NCI-H2171 (cell line): Measurements from ENCODE around the gene SEBOX.
A peak's percentile ranks its signal among the peaks of the same experiment; 100 is the strongest.

Source experiments
- DNase-seq: peaks from one replicate; lab custom pipeline; 2025; lab: John Stamatoyannopoulos, UW

Gene SEBOX

DNA sequence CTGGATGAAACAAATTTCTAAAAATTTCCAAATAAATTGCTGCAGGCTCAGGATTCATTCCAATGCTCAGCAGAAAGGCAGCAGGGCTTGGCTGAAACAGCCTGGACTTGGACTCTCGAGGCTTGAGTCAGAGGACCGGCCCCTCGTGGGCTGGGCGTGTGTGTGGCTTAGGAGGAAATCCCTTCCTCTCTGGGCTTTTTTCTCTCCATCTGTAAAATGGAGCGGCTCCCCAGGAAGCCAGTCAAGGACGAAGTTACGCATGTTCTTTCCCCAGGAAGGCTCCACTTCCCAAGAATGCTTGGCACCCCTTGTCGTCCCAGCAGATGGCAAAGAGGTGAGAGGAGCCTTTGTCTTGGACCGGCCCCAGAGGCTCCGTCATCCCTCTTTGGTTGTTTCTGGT, 27.5 kb upstream of the SEBOX start:
- no peak for DNase-seq

DNA sequence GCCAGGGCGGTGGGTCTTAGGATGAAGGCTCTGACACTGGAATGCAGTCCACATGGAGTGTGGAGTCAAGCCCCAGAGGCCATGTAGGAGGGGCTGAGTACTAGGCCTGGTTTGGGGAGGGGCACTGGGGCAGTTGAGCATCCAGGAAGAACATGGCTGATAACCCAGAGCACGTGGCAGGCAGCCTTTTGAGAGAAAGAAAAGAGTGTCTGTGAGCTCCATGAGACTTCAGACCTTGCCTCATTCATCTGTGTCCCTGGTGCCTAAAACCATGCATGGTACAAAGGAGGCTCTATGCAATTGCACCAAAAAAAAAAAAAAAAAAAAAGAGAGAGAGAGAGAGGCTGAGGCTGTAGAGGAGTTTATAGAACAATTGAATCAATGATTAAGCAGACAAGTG, 26.4 kb upstream of the SEBOX start:
- DNase-seq, result no peak

DNA sequence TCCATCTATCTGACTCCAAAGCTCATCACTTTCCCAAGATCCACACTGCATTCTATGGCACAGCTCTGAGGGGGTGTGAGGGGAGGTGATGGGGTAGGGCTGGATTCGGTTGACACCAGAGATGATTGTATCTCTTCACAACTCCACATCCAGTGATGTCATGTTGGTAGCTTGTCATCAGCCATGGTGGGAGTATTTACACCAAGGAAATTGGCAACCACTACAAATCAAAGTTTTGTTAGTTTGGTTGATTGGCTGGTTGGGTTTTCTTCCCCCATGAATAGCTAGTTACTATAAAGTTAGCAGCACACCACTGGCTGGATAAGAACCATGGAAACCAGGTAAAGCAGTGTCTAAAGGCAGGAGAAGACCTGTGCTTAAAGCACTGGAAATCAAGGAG, 26.0 kb upstream of the SEBOX start:
- no peak for DNase-seq

DNA sequence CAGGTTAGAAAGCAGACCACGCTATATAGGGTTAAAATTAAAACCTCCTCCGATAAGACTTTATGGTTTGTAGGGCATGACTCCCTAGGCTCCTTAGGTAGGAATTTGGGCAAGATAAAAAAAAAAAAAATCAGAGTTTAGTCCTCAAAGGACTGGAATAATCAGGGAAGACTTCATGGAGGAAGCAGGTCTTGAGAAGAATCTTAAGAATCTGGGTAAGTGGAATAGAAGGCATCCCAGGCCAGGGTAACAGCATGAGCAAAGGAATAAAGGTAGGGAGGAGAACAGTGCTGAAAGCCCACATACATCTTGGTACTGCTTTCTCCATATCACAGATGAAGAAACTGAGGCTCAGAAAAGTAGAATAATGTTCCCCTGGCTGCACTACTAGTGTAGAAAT, 25.6 kb upstream of the SEBOX start:
- no peak for DNase-seq

DNA sequence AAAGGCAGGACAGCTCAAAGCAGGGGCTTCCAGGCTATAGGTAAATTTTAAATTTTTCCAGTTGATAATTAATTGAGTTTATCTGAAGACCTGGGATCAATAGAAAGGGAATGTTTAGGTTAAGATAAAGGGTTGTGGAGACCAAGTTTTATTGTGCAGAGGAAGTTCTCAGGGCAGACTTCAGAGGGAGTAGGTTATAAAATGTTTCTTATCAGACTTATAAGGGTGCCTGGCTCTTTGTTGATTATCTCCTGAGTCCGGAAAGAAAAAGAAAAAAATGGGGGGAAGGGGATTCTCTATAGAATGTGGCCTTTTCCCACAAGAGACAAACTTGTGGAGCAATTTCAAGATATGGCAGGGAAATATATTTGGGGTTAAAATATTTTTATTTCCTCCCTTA, 25.1 kb upstream of the SEBOX start:
- DNase-seq, result no peak

DNA sequence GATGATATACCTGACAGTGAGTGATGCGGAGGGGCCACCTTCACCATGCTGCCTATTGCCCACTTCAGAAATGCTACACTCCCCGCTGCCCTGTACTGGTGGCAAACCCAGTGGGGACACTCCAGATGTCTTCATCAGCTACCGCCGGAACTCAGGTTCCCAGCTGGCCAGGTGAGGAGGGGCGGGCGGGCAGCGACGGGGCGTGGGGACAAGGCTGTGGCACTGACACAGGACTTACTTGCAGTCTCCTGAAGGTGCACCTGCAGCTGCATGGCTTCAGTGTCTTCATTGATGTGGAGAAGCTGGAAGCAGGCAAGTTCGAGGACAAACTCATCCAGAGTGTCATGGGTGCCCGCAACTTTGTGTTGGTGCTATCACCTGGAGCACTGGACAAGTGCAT, 23.1 kb upstream of the SEBOX start:
- DNase-seq, result no peak

DNA sequence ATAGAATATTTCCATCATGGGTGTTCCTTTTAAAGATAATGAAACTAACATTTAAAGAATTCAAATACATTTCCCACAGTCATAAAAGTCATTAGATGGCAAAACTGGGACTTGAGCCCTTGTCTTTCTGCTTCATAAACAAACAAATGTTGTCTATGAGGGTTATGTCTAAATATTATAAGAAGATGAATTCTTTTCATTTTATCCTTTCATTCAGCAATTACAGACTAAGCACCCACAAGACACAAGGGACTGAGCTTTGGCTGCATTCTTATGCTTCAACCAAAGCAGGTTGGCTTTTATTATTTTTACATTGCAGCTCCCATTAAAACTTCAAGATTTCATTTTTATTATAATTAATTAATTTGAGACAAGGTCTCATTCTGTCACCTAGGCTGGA, 21.4 kb upstream of the SEBOX start:
- DNase-seq, result no peak

DNA sequence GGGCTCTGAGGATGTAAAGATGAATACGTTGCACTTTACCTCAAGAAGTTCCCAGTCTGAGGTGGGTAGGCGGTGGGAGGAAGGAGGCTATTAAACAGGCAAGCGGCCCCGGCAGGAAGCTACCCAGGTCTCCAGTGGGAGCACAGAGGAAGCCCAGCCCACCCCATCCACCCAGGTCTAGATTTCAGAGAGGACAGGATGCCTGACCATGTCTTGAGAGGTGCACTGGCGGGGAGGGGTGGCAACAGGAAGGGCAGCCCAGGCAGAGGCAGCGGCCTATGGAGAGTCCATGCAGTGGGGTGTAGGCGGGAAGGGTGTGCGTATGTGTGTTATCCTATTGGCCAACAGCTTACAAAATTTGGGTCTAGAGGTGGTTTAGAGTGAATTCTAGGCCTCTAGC, 20.4 kb upstream of the SEBOX start:
- DNase-seq, result no peak

DNA sequence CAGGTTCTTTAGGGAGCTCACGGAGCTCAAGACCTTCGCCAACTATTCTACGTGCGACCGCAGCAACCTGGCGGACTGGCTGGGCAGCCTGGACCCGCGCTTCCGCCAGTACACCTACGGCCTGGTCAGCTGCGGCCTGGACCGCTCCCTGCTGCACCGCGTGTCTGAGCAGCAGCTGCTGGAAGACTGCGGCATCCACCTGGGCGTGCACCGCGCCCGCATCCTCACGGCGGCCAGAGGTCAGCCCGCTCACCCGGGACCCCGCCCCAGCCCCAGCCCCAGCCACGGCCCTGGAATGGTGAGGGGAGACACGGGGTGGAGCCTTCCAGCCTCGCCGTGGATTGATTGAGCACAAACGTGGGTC, 20.0 kb upstream of the SEBOX start:
- no peak for DNase-seq

DNA sequence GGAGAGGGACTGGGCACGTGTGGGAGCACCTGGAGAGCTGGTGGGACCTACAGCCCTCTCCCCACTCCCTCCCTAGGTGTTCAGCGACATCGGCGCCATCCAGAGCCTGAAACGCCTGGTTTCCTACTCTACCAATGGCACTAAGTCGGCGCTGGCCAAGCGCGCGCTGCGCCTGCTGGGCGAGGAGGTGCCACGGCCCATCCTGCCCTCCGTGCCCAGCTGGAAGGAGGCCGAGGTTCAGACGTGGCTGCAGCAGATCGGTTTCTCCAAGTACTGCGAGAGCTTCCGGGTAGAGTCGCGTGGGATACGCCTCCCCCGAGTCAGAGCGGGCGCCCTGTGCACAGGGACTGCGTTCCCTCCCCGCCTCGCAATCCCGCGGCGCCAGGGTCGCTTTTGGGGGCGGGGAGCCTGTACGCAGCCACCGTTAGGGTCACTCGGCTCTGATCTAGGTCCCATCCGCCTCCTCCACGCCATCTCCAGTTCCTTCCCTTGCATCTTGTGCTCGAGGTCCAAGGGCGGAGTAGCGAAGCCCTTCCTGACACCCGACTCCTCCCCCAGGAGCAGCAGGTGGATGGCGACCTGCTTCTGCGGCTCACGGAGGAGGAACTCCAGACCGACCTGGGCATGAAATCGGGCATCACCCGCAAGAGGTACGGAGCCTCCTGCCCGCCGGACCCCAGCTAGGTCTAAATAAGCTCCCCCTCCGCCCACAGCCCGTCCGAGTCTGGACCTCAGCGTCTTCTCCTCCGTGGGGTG, 19.5 kb upstream of the SEBOX start:
- DNase-seq, result no peak

DNA sequence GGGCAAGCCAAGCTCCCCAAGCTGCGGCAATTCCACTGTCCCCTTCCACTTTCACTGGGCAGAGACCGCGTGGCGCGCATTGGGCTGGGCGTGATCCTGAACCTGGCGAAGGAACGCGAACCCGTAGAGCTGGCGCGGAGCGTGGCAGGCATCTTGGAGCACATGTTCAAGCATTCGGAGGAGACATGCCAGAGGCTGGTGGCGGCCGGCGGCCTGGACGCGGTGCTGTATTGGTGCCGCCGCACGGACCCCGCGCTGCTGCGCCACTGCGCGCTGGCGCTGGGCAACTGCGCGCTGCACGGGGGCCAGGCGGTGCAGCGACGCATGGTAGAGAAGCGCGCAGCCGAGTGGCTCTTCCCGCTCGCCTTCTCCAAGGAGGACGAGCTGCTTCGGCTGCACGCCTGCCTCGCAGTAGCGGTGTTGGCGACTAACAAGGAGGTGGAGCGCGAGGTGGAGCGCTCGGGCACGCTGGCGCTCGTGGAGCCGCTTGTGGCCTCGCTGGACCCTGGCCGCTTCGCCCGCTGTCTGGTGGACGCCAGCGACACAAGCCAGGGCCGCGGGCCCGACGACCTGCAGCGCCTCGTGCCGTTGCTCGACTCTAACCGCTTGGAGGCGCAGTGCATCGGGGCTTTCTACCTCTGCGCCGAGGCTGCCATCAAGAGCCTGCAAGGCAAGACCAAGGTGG, 16.3 kb upstream of the SEBOX start:
- DNase-seq, result no peak

DNA sequence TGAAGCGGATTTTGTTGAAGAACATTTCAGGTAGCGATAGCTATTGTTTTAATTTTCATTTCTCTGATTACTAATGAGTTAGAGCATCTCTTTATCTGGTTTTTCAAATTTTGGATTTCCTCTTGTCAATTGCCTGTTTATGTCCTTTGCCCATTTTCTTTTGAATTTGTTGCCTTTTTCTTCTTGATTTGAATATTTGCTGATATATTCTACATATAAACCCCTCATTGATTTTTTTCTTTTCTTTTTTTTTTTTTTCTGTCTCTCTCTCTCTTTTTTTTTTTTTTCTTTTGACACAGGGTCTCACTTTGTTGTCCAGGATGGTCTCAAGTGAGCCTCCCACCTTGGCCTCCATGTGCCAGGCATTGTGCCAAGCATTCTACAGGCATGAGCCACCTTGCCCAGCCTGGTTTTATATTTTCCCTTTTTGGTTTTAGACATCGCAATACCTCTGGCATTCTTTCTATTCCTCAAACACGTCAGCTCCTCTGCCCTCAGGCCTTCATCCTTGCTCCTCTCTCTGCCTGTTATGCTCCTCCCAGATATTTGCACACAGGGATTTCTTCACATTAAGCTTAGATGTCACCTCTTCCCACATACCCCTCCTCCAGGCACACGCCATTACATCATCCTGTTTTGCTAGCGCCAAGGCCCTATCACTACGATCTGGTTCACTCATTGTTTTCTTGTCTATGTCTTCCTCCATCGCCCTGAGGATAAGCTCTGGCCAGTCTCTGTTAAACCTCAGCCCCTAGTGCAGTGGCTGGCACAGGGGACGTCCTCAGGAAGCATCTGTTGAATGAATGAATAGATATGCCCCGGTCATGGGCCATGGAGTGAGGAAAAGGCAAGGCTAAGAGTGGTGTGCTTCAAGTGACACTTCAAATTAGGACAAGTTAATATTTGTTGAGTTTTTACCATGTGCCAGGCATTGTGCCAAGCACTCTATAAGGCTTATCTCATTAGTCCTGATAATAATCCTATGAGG, 15.1 kb upstream of the SEBOX start:
- no peak for DNase-seq

DNA sequence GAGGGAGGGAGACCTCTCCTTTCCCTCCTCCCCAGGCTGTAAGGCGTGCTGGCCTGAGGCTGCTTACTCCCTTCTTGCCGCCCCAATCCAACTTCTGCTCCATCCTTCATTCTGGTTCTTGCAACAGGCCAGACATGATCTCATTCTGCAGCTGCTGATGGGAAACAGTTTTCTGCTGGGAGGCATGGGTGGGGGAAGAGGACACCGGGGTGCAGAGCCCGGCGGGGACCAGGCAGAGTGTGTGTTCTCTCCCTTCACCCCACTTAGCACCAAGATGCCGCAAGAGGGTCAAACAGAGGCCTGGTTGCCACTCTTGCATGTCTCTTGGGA, 7.9 kb upstream of the SEBOX start:
- no peak for DNase-seq

DNA sequence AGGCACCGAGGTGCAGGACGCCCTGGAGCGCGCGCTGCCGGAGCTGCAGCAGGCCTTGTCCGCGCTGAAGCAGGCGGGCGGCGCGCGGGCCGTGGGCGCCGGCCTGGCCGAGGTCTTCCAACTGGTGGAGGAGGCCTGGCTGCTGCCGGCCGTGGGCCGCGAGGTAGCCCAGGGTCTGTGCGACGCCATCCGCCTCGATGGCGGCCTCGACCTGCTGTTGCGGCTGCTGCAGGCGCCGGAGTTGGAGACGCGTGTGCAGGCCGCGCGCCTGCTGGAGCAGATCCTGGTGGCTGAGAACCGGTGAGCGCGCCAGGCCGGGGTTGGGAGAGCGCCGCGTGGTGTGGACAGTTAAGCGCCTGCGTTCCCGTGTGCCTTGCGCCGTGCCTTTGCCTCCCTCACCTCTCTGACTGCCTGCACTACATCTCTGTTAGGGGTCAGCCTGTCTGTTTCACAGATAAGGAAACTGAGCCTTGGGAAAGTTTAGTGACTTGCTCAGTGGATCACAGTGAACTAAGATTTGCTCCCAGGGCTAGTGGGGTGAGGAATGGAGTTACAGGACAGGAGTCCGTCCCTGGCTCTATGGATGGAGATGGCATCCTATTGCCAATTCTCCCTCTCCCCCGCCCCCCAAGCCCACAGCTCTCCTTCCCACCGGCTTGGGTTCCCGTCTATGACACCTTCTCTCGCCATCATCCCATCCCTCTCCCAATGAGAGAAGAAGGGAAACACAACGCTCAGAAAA, 7.4 kb upstream of the SEBOX start:
- DNase-seq, result peak; percentile 46

DNA sequence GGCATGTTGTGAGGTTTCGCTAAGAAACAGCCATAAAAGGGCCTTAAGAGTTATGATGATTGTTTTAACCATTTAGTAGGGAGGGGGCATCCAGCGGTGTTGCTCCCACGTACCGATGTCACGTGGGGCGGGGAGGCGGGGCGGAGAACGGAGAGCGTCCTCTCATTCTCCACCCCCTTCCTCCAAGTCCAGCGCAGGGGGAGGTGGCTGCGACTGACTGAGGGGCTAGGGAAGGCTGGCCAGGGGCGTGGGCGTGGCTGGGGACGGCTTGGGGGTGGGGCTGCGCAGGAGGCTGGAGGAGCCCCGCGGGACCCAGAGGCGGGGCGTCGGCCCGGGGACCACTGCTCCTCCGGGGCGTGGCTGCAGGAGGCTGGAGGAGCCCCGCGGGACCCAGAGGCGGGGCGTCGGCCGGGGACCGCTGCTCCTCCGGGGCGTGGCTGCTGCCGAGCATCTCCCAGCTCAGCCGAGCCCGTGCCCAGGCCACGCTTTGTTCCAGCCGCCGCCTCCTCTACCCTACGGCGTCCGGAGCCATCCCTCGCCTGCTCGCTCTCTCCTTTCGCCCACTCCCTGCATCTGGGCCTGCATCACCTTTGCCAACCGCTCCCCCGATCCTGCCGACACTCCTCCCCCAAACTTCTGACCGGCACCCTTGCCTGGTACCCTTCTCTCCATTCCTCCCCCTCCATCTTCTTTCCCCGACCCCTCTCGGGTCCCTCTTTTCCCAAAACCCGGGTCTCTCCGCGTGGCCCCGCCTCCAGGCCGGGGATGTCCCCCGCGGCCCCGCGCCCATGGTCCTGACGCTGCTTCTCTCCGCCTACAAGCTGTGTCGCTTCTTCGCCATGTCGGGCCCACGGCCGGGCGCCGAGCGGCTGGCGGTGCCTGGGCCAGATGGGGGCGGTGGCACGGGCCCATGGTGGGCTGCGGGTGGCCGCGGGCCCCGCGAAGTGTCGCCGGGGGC, 6.5 kb upstream of the SEBOX start, which contains the start of gene SARM1:
SARM1 (plus strand) TSS at position 450 of the 958 bp plus-strand sequence; CDS start at position 789, 339 bp downstream.
- DNase-seq, result peak; percentile 93

DNA sequence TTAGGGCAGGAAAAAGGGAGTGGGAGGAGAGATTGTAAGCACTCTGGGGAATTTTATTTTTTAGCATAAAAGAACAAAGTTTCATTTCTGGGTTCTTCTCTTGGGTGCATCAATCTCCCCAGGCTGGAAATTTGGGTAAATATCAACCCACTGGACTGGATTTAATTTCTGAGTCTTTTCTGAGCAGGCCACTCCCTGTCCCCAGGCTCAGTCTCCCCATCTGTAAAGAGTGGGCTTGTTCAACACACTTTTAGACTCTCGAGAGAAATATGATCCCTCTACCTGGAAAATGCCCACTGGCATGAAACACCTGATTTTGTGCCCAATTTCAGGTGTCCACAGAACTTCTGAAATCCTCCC, 5.7 kb upstream of the SEBOX start:
- no peak for DNase-seq

DNA sequence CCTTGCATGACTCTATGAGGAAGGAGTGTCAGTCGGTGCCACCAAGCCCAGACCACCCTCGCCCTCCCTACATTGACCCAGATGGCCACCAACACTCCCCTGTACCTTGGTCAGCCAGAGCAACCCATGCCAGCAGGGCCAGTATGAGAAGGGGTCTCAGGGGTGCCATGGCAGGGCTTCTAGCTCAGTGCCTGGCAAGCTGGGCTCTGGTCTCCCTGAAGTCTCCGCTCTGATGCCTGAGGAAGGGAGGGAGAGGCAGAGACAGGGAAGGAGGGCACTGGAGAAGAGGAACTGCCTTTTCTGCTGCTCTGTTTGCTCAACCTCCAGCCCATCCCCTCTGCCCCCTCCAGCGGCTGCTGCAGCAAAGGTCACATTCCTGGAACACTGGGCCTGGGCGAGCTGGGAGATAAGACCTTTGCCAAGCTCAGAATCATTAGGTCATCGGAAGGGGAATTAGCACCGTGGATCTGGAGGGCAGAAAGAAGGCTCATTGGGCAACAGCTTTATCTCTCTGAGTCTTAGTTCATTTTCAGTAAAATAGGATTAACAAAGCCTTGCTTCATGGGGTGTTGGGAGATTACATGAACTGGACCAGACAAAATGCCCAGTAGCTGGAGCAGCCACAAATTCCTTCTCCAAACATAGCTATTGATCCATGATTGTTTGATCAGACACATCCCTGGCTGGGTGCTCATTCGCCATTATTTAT, 5.2 kb upstream of the SEBOX start, which contains the start of gene VTN:
VTN (minus strand) TSS at position 273 of the 709 bp plus-strand sequence; CDS start at position 169, 104 bp downstream.
- no peak for DNase-seq

DNA sequence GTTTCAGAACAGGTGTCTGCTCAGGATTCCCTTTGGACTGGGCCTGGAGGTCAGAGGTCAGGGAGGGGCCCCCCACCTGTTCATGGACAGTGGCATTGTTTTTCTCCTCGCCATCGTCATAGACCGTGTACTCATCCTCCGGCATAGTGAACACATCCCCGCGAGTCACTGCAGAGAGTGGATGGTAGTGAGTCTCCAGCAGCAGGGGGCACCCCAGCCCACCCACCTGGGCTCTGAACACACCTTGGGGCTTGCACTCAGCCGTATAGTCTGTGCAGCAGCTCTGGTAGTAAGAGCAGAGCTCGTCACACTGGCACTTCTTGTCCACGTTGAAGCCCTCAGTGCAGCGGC, 4.7 kb upstream of the SEBOX start:
- DNase-seq, result no peak

DNA sequence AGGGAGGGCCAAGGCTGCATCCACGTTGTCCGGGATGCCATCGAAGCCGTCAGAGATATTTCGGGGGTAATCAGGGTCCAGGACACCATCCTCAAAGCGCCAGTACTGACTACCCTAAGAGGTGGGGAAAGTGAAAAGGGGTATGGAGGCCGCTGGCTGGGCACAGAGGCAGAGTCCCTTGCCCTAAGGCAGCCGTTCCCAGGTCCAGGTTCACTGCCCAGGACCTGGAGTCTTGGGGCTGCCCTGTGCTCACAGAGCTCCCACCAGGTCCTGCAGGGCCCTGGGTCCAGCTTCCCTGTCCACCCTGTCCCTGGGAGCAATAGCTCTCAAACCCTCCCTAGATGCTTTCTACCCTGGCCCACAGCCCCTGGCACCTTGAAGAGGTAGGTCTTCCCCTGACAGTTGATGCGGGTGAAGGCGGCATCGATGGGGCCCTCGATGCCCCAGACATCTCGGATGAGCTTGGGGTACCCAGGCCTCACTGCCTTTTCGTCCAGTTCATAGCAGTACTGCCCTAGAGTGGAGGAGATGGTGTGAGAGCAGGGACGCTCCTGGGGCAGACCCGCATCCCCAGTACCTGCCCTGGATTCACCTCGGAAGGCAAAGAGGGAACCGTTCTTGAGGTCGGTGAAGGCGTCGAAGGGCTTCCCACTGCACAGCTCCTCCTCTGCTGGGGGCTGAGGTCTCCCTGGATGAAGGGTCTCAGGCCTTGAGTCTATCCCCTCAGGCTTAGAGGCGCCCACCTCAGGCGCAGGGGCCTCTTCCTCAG, 4.1 kb upstream of the SEBOX start:
- no peak for DNase-seq
